Measurements from ENCODE around the gene R3HDML. TPM values are rescaled to one million over a fixed set of nuclear protein-coding genes. Genes with fewer than 3 reads are reported as not detected.
A peak's percentile ranks its signal among the peaks of the same experiment; 100 is the strongest.

R3HDML gene
- total and polyA plus RNA-seq, 2 of the 13 experiments (the other 11 are each of a cell fraction or from before 2014, with no cell fraction given): not detected

- TF ChIP-seq, protein P1, sequence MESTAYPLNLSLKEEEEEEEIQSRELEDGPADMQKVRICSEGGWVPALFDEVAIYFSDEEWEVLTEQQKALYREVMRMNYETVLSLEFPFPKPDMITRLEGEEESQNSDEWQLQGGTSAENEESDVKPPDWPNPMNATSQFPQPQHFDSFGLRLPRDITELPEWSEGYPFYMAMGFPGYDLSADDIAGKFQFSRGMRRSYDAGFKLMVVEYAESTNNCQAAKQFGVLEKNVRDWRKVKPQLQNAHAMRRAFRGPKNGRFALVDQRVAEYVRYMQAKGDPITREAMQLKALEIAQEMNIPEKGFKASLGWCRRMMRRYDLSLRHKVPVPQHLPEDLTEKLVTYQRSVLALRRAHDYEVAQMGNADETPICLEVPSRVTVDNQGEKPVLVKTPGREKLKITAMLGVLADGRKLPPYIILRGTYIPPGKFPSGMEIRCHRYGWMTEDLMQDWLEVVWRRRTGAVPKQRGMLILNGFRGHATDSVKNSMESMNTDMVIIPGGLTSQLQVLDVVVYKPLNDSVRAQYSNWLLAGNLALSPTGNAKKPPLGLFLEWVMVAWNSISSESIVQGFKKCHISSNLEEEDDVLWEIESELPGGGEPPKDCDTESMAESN (CRISPR knock-in tag; conservative IDR thresholded peaks at IDR 0.05): 0 out of 2 replicates have a peak, but pooled peaks have one; percentile 41
- no peak for TF ChIP-seq PBX2 (CRISPR knock-in tag; IDR thresholded peaks at IDR 0.05)
- TF ChIP-seq PRMT3 (CRISPR knock-in tag; IDR thresholded peaks at IDR 0.05; ENCODE audit: borderline replicate concordance, low read depth): no peak
- no peak for TF ChIP-seq ZBTB38 (CRISPR knock-in tag; IDR thresholded peaks at IDR 0.05)
- TF ChIP-seq GTF3A (CRISPR knock-in tag; conservative IDR thresholded peaks at IDR 0.05): no peak
- TF ChIP-seq ARNT (IDR thresholded peaks at IDR 0.05): no peak
- TF ChIP-seq ZNF264 (CRISPR knock-in tag; IDR thresholded peaks at IDR 0.05): no peak
- TF ChIP-seq ZNF143 (CRISPR knock-in tag; IDR thresholded peaks at IDR 0.05): no peak
- peak; percentile 45; the same call in 1 of the 2 replicates for TF ChIP-seq REPIN1 (CRISPR knock-in tag; IDR thresholded peaks at IDR 0.05; ENCODE audit: borderline replicate concordance, low read depth)
- 0 out of 2 replicates have a peak, but pooled peaks have one; percentile 33 for TF ChIP-seq ZSCAN9 (CRISPR knock-in tag; IDR thresholded peaks at IDR 0.05; ENCODE audit: borderline replicate concordance)
- no peak for TF ChIP-seq CC2D1A (CRISPR knock-in tag; IDR thresholded peaks at IDR 0.05)
- no peak for TF ChIP-seq SRF (IDR thresholded peaks at IDR 0.05; ENCODE audit: low read depth, low read length)
- TF ChIP-seq NR2F6 (IDR thresholded peaks at IDR 0.05): no peak
- peak; percentile 47; the same call in 1 of the 2 replicates for TF ChIP-seq NR2F6 (CRISPR knock-in tag; IDR thresholded peaks at IDR 0.05)
- TF ChIP-seq, protein P2, sequence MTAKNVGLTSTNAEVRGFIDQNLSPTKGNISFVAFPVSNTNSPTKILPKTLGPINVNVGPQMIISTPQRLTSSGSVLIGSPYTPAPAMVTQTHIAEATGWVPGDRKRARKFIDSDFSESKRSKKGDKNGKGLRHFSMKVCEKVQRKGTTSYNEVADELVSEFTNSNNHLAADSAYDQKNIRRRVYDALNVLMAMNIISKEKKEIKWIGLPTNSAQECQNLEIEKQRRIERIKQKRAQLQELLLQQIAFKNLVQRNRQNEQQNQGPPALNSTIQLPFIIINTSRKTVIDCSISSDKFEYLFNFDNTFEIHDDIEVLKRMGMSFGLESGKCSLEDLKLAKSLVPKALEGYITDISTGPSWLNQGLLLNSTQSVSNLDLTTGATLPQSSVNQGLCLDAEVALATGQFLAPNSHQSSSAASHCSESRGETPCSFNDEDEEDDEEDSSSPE (CRISPR knock-in tag; IDR thresholded peaks at IDR 0.05): no peak
- no peak for TF ChIP-seq MAF1 (CRISPR knock-in tag; IDR thresholded peaks at IDR 0.05; ENCODE audit: borderline replicate concordance)
- TF ChIP-seq ZFP1 (CRISPR knock-in tag; IDR thresholded peaks at IDR 0.05): no peak
- TF ChIP-seq CBFB (CRISPR knock-in tag; IDR thresholded peaks at IDR 0.05): no peak
- no peak for TF ChIP-seq TCF7L2 (IDR thresholded peaks at IDR 0.05; ENCODE audit: low read depth, low read length)
- no peak for TF ChIP-seq ZNF841 (CRISPR knock-in tag; IDR thresholded peaks at IDR 0.05; ENCODE audit: borderline replicate concordance)
- peak; percentile 58; the same call in 1 of the 2 replicates for TF ChIP-seq ZNF12 (CRISPR knock-in tag; IDR thresholded peaks at IDR 0.05)
- no peak for TF ChIP-seq PRPF4 (IDR thresholded peaks at IDR 0.05; ENCODE audit: low read depth, low read length, poor library complexity, severe bottlenecking)
- no peak for TF ChIP-seq ZNF430 (CRISPR knock-in tag; IDR thresholded peaks at IDR 0.05)
- TF ChIP-seq YEATS4 (CRISPR knock-in tag; IDR thresholded peaks at IDR 0.05; ENCODE audit: borderline replicate concordance): no peak
- no peak for TF ChIP-seq ZSCAN29 (CRISPR knock-in tag; conservative IDR thresholded peaks at IDR 0.05)
- 0 out of 2 replicates have a peak, but pooled peaks have one; percentile 37 for TF ChIP-seq ZNF414 (CRISPR knock-in tag; IDR thresholded peaks at IDR 0.05)
- peak; percentile 92 for TF ChIP-seq RAD21 (CRISPR knock-in tag; IDR thresholded peaks at IDR 0.05)
- TF ChIP-seq, protein P3, sequence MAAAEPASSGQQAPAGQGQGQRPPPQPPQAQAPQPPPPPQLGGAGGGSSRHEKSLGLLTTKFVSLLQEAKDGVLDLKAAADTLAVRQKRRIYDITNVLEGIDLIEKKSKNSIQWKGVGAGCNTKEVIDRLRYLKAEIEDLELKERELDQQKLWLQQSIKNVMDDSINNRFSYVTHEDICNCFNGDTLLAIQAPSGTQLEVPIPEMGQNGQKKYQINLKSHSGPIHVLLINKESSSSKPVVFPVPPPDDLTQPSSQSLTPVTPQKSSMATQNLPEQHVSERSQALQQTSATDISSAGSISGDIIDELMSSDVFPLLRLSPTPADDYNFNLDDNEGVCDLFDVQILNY (CRISPR knock-in tag; conservative IDR thresholded peaks at IDR 0.05): no peak
Measured at GRCh38 chr20:44384423-44385027, 47.7 kb downstream of the R3HDML start (continued).

All from HepG2 (cell line).